GM19324 (cell line): ENCODE results near the gene GRIP1.

Experiments used
- ATAC-seq: cut with Tn5 transposase; IDR thresholded peaks from one replicate; pipeline ENCODE4 v1.9.1; 2021; ENCODE audit warnings: mild to moderate bottlenecking, moderate library complexity; ENCODE audit not compliant: unreplicated experiment, low FRiP score

Gene GRIP1

DNA sequence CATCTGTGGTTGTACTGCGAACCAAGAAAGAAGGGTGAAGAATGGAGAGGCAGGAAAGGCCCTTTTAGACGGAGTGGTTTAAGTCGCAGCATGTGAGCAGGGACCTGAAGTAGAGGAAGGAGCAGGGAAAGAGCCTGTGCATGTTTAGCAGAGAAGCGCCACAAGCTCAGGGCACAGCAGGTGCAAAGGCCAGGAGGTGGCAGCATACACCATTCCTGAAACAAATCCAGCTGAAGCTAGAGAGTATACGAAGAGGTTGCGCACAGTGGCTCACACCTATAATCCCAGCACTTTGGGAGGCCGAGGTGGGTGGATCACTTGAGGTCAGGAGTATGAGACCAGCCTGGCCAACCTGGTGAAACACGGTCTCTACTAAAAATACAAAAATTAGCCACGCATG is 326.7 kb downstream of the GRIP1 start:
- ATAC-seq: no peak

DNA sequence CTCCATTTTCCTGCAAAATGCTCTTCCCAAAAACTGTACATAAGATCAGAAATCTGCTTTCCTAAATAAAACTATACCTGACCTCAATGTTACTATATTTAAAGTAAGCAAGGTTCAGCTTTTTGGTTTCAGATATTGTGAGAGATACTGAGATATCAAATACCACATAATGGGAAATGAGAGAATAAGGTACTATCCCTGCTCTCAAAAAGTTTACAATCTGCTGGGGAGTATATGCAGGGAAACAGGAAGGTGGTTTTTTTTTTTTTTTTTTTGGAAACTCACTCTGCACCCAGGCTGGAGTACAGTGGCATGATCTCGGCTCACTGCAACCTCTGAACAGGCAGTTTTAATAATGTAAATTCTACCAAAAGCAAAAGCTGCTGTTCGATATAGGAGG is 327.6 kb downstream of the GRIP1 start:
- ATAC-seq: no peak

DNA sequence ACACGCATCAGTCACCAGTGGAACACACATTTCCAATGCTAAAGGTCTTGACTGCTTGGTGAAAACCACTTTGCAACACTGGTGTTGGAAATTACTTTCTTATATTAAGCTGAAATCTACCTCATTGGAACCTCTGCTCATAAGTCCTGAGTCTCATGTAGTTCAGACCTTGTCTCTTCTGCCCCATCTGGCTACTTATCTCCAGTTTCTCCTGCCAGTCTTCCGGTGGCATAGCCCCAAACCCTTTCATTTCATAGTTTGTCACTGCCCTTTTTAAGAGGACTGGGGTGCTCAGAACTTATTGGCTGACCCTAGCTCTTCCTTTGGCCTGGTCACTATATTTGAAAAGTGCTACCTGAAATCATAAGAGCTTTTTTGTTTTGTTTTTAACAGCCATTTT is 332.9 kb downstream of the GRIP1 start:
- no peak for ATAC-seq

DNA sequence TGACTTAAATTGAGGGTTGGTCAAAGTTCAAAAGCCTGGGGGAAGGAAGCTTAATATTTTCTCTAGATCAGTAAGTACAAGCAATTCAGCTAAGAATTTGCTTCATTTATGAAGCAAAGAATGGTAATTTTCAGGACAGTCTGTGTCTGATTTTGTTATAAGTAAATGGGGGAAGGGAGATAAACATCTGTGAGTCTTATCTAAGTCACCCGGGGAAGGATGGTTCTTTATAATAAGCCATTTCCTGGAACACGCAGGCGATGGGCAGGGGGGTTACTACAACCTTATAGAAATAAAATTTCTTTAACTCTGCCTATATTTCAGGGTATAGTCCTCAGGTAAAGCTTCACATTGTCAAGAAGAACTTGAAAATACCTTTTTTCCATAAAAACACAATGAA is 333.7 kb downstream of the GRIP1 start:
- ATAC-seq: no peak

DNA sequence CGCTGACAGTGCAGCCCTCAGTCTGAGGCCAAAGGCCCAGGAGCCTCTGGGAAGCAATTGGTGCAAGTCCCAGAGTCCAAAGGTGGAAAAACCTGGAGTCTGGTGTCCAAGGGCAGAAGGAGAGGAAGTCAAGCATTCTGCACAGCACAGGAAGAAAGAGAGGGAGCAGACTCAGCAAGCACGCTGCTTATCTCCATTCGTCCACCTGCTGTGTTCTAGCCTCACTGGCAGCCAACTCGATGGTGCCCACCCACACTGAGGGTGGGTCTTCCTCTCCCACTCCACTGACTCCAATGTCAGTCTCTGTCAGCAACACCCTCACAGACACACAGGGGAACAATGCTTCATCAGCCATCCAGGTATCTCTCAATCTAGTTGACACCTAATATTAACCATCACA is 337.8 kb downstream of the GRIP1 start:
- no peak for ATAC-seq

DNA sequence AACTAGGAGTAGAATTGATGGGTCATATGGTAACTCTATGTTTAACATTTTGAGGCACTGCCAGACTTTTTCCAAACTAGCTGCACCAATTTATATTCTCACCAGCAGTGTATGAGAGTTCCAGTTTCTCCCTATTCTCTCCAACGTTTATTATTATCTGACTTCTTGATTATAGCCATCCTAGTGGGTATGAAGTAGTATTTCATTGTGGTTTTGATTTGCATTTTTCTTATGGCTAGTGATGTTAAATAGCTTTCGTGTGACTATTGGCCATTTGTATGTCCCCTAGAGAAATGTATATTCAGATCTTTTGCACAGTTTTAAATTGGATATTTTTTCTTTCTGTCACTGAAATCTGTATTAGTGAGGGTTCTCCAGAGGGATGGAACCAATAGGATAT is 338.7 kb downstream of the GRIP1 start:
- no peak for ATAC-seq

DNA sequence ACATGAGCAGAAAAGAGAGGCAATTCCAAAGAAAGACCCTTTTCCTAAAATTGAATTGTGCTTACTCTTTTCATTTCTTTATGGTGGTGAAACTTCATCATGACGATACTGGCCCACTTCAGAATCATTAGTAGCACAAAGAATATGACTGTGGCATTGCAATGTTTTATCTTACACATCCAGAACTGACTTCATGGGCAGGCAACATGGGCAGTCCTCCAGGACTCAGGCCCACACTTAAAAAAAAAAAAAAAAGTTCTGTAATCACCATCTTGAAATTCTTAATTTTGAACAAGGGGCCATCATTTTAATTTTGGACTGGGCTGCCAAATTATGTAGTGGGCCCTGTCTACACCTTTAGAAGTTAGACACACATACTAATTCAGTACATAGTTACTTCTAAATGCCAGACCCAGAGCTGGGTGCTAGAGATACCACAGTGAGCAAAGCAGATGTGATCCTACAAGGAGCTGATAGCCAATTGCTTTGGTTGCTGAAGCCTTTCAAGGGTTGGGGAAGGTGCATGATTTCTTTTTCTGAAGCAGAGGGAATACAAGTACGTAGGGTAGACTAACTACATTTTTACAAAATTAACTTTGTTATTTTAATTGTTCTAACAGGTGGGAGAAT is 341.4 kb downstream of the GRIP1 start:
- no peak for ATAC-seq

DNA sequence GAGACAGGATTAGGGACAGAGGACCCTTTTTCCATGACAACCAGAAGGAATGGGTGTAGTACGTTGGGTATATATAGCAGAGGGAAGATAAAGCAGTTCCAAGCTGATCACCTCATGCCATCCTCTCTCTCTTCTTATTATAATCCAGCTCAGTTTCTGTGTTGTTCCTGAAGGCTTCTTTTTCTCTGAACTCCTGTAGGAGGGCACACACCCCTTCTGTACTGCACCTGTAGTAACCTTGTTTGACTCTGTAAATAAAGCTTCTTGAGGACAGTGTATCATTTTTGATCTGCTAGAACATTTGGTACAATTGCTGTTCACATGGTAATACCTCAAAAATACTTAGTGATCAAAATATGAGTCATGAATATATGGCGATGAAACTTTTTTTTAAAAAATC is 343.1 kb downstream of the GRIP1 start:
- no peak for ATAC-seq

DNA sequence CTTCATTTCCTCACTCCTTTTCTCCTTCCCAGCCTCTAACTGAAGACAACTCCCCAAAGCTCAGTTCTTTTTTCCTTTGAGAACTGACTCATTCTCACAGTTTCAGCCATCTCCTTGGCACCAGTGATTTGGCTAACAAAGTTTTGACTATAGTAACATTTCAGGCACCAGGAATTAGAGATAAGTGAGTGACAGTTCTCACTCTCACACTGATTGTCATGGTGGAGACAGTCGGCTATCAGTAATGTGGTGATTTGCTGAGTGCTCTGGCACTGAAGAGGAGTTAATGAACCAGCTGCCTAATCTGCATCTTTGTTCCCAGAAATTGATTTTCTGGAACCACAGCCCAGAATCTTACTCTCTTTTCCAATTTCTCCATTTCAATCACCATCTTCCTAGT is 347.1 kb downstream of the GRIP1 start:
- ATAC-seq: no peak

DNA sequence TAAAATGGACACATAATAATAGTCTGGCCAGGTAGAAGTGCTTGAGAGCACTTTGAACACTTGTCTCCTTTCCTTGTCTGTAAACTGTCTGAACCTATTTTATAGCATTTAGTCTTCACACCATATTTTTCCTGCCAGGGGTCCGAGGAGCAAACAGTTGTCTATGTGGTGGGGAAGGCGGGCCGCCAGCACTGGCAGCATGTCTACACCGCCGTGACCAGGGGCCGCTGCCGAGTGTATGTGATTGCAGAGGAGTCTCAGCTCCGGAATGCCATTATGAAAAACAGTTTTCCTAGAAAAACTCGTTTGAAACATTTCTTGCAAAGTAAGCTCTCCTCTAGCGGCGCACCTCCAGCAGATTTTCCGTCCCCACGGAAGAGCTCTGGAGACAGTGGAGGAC is 347.9 kb downstream of the GRIP1 start:
- ATAC-seq: no peak

DNA sequence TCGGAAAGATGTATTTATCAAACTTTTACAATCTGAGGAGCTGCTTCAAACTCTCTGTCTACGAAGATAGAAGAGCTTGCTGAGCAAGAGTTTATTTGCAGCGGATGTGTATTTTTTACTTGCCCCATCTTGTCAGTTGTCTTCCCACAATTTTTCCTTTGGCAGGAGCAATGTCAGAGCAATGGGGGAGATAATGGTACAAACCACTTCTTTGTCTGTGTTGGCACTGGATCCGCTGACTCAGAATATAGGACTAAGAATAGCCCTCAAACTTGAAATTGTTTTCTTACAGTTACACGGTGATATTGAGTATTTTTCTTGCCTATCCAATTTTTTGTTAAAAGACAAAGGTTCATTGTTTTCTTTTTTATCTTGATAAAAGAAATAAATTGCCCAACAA is 348.9 kb downstream of the GRIP1 start:
- no peak for ATAC-seq

DNA sequence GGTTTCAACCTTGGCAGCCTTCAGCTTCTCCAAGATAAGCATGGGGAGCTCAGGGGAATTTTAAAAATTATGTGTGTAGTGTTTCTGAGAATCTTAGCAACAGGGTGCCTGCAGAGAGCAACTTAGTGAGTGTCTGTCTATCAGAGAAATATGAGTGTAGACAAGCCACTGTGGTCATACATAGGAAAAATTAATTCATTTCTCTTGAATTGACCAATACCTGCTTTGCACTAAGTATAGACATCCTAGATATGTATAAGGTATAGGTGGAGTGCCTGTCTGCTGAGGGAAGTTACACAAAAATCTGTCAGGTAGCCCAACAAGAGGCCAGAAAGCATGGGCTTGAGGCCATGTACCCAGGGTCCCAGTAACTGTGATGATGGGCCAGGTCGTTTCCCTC is 355.9 kb downstream of the GRIP1 start:
- no peak for ATAC-seq

DNA sequence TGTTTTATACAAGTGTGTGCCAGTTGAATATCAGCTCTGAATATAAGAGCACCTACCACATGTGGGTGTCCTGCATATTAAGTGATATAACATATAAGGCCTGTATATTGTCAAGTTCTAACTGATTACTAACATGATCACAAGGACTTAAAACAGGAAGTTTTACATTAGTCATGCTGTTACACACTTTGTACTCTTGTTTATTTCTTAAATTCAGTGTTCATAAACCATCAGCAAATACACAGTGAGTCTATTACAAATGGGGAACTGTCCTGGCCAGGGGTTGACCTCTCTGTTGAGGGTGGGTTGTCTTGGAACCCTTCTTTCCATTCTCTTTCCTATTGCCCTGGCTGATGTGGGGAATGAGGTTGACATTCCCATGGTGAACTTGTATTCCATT is 357.4 kb downstream of the GRIP1 start:
- no peak for ATAC-seq

DNA sequence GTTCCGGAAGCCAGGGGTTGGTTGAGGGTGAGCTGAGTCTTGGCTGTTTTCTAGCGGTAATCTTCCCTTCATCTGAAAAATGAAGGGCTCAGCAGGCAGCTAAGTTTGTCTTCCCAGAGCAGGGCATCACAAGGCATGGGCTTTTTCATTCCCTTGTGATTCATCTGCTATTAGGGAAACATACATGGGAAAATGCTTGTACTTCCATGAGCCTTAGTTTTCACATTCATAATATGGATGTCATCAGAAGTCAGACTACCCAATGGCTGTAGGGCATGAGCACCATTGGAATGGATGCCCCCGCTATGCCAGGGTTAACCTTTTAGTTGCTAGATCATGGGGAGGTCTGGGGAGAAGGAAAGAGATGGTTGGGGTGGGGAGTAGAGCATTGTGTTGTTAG is 357.9 kb downstream of the GRIP1 start:
- no peak for ATAC-seq

DNA sequence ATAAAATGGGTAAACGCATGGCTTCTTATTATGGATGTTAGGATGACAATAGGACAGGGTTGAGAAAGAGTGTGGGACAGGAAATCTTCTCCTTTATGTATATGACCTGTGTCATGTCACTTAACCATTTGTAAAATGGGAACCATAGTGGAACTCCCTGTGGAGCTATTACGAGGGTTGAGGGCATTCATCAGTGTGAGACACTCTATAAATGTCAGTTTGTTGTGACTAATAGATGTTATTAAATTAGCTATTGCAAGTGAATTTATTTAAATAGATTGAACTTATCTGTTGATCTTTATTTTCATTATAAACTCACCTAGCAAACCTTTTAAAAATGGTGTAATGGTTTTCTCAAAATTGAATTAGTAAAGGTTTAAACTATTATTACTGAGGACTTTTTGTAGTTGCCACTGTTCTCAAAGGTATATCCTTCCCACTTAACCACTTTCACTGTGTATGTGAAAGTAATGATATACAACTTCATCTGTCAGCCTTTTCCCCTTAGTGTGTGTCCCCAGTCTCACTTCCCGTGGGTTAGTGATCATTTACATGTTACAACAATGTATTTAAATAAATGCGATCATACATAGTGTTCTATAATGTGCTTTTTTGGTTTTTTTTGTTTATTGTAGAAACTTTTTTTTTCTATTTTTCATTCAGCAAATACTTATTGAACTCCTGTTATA is 359.5 kb downstream of the GRIP1 start:
- ATAC-seq: no peak

DNA sequence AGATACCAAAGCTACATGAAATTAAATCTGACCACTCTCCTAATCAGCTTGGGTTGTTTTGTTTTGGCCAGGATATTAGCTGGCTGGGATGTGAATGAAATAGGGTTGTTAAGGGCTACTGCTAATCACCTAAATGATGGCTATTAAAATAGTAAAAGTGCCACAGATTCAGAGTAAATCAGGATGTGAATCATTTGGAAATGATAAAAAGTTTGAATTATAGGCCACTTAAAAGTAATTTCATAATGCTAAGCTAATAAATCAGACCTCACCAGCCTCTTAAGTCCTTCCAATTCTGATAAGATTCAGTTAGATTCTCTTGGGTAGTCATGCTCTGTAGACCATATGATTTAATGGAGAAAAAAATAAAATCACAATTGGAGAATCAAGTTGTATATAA is 364.6 kb downstream of the GRIP1 start:
- ATAC-seq: no peak

DNA sequence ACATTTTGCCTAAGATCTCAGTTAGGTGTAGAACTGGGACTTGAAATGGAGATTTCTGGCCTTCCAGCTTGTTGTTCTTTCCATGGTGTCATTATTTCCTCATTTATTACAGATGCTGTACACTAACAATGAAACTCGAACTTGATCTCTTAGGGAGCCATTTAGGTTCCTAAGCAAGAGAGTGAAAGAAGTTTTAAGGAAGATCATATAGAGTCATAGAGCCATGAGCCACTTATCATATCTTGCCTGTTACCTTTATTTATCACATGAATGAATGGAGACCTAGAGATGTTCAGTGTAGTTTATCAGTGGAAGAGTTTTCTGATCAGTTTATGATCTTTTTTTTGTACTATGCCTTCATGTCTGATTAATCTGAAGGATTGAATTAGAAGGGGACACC is 366.7 kb downstream of the GRIP1 start:
- ATAC-seq: no peak

DNA sequence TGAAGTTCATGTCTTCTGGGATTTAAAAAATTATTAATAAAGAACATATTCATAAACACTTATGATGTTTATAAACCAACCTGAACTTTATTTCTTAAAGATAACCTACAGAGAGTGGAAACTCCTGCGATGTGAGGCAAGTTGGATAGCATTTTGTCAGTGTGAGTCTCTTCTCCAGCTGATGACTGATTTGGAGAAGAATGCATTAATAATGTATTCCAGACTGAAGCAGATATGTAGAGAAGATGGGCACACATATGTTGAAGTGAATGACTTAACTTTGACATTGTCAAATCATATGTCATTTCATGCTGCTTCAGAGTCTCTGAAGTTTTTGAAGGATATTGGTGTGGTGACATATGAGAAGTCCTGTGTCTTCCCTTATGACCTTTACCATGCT is 369.3 kb downstream of the GRIP1 start:
- ATAC-seq: no peak

DNA sequence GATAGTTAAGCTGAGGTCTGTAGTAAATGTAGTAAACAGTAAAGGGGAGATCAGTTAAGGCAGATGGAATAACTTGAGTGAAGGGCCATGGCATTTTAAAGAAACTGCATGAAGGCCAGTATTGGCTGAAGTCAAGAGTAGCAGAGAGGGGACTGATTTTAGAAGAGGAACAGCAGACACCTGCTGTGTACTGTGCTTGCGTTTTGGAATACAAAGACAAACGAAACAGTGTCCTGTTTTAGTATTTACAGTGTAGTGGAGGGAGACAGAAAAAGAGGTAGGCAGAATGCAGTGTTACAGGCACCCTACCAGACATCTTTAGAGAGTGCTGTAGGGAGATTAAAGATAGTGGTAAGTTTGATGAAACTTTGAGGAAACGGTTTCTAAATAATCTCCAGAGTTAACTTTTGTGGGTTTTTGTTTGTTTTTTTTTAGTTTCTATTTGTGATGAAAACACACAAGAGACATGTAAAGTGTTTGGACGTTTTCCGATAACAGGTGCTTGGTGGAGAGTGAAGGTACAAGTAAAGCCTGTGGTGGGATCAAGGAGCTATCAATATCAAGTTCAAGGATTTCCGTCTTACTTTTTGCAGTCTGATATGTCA is 374.5 kb downstream of the GRIP1 start:
- no peak for ATAC-seq

DNA sequence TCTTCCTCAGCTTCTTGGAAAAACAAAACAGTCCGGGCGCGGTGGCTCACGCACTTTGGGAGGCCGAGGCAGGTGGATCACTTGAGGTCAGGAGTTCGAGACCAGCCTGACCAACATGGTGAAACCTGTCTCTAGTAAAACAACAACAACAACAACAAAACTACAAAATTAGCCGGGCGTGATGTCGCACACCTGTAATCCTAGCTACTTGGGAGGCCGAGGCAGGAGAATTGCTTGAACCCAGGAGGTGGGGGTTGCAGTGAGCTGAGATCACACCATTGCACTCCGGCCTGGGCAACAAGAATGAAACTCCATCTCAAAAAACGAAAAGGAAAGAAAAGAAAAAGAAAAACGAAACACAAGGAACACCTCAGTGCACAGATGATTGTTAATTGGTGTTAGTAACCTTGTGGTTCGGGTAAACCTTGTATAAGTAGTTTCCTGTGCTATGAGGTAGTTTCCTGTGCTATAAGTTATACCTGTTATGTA is 375.5 kb downstream of the GRIP1 start:
- ATAC-seq: peak; percentile 38

DNA sequence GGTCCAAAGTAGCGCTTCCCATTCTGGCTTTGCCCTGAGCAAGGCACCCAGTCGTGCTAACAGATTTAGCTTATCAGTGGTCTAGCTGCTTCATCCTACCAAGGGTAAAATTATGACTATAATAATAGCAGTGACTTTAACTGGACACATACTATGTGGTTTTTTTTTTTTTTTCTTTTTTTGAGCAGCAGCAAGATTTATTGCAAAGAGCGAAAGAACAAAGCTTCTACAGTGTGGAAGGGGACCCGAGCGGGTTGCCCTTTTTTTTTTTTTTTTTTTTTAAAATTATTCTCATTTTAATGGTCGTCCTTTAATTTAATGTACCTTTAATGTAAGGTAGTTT is 376.1 kb downstream of the GRIP1 start:
- ATAC-seq: no peak
